GM12874 (cell line): Measurements from ENCODE around the gene MEI1.

ENCODE experiments used
- TF ChIP-seq, protein P1 (sequence below): IDR thresholded peaks from 2 replicates; pipeline ENCODE4 v1.5.1; 2011; ENCODE audit warnings: low read depth, mild to moderate bottlenecking, control low read depth, low read length, moderate library complexity; ENCODE audit not compliant: insufficient read depth

The MEI1 gene

DNA sequence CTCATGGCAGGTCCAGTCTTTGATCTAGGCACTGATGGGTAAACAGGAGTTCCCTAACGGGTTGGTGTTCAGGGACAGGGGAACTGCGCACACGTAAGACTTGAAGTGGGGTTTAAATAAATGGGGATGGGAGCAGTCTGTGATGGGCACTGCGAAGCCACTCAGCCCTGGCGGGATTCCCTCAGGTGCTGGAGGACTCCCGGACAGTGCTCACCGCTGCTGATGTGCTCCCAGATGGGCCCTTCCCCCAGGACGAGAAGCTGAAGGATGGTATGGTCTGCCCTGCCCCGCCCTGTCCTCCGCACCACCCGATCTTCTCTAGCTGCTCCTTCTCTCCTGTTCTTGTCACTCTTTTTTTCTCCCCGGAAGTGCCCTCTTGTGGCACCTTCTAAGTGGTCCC is 110.7 kb downstream of the MEI1 start:
- TF ChIP-seq, protein P1, sequence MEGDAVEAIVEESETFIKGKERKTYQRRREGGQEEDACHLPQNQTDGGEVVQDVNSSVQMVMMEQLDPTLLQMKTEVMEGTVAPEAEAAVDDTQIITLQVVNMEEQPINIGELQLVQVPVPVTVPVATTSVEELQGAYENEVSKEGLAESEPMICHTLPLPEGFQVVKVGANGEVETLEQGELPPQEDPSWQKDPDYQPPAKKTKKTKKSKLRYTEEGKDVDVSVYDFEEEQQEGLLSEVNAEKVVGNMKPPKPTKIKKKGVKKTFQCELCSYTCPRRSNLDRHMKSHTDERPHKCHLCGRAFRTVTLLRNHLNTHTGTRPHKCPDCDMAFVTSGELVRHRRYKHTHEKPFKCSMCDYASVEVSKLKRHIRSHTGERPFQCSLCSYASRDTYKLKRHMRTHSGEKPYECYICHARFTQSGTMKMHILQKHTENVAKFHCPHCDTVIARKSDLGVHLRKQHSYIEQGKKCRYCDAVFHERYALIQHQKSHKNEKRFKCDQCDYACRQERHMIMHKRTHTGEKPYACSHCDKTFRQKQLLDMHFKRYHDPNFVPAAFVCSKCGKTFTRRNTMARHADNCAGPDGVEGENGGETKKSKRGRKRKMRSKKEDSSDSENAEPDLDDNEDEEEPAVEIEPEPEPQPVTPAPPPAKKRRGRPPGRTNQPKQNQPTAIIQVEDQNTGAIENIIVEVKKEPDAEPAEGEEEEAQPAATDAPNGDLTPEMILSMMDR, result no peak

DNA sequence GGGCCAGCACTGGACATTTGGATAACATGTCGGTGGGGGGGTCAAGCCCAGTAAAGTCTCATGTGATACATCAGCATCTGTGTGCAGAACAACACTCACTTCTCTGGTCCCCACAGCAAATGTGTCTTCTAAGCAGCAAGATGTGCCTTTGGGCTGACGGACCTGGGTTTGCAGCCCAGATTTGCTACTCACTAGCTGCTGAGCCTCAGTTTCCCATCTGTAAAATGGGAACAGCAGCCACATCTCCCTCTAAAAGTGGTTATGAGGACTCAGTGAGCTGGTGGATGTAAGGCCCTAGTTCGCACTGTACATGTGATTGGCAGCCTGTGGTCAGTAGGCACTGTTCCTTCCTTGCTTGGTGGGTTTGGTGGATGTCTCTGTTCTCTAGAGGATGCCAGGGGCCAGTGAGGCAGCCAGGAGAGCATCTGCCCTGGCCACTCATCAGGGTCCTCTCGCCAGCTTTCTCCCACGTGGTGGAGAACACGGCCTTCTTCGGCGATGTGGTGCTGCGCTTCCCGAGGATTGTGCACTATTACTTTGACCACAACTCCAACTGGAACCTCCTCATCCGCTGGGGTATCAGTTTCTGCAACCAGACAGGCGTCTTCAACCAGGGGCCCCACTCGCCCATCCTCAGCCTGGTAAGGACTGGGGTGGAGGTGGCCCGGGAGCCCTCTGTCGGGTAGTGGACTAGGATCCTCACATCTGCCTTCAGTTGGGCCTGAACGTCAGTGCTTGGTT is 113.7 kb downstream of the MEI1 start:
- TF ChIP-seq, protein P1, result no peak

DNA sequence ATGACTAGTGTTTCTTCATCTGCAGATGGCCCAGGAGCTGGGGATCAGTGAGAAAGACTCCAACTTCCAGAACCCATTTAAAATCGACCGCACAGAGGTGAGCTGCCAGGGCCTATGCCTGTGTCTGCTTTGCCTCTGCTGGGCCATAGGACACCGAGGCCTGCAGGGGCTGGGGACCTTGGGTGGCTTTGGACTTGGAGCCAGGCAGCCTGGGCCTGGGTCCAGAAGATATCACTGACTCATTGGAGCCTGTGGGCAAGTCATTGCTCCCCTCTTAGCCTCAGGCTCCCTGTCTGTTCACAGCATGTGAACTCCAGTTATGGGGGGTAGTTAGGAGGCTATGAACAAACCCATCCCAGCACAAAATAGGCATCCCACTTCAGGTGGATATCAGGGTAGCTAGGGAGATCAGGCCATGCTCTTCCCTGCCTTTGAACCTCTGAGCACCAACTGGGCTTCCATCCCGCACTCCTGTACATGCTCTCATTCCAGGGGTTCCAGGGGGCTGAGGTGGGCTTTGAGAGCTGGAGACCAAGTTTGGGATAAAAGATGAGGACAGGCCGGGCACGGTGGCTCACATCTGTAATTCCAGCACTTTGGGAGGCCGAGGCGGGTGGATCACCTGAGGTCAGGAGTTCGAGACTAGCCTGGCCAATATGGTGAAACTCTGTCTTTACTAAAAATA is 114.6 kb downstream of the MEI1 start:
- TF ChIP-seq, protein P1, result no peak

DNA sequence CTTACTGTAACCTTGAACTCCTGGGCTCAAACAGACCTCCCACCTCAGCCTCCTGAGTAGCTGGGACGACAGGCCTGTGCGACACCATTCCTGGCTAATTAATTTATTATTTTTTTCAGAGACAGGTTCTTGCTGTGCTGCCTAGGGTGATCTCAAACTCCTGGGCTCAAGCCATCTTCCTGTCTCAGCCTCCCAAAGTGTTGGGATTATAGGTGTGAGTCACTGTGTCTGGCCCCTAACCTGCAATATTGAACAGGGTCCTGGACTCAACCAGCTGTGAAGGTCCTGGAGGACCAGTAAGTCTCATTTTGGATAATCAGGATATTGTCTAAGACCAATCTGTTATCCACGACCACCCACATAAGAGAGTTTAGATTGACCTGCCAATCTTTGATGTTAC is 116.4 kb downstream of the MEI1 start:
- TF ChIP-seq, protein P1, result no peak

DNA sequence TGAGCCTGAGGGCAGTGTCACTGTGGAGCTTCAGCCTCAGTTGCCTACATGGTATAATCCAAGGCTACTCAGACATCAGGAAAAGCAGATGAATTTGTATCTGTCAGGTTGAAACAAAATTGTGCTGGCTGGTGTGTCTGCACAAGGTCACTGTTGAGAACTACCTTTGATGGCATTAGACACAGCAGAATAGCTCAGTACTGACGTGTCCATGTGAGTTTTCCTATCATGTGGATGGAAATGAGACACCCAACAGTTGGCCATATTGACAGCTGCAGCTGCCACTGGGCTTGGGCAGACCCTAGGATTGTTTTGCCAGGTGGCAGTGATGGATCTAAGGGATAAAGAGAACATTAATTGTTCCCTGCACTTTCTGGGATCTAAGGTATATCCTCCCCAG is 116.9 kb downstream of the MEI1 start:
- TF ChIP-seq, protein P1, result no peak

DNA sequence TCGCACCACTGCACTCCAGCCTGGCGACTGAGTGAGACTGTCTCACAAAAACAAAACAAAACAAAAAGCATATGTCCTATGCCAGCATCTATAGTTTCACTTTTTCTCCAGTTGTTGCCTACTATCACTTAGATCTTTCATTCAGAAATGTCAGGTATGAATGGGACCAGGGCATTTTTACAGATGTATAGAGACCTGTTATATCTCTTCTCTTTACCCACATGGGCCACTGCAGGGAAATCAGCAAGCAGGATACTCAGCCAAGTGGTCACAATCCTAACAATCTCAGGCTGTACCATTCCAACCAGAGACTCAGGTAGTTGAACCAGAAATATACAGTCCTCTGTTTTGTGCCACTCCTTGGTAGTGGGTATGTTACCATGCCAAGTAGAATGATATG is 117.6 kb downstream of the MEI1 start:
- TF ChIP-seq, protein P1, result no peak

DNA sequence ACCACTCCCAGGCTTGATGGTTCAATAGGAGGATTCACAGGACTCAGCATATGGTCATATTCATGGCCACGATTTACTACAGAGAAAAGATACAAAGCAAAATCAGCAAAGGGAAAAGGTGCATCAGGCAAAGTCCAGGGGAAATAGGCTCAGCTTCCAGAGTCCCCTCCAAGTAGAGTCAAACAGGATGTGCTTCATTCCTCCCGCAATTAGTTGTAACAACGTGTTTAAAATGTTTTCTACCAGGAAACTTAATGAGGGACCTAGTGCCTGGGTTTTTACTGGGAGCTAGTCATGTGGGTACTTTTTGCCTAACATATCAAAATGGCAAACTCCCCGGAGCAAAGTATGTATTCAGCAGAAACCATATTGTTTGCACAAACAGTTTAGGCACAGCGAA is 118.7 kb downstream of the MEI1 start:
- TF ChIP-seq, protein P1, result no peak
